Neutrophil (primary cell): ENCODE data around the gene HAUS1.

Source experiments
- H3K27ac ChIP-seq: fragments of 200-600 bp; sonication (generic); 2 replicates; pipeline ENCODE4 v1.5.1; 2016; ENCODE audit warnings: mild to moderate bottlenecking, moderate library complexity
- H3K27me3 ChIP-seq: fragments of 200-600 bp; sonication (generic); 2 replicates; pipeline ENCODE4 v1.6.0; 2016; ENCODE audit warnings: mild to moderate bottlenecking
- H3K36me3 ChIP-seq: fragments of 200-600 bp; sonication (generic); 2 replicates; pipeline ENCODE4 v1.5.1; 2017
- H3K4me1 ChIP-seq, 2 experiments: fragments of 200-600 bp in 1 of 2; sonication (generic) in 1 of 2; 1 replicate in 1 of 2; 2 replicates in 1 of 2; pipeline versions ENCODE4 v1.5.1 to v1.6.1; 2013 to 2016; ENCODE audit warnings: low read depth in 1 of 2, low read length in 1 of 2, mild to moderate bottlenecking in 1 of 2, moderate library complexity in 1 of 2; ENCODE audit not compliant: control insufficient read depth in 1 of 2, insufficient read depth in 1 of 2
- H3K4me3 ChIP-seq, 2 experiments: fragments of 200-600 bp in 1 of 2; sonication (generic) in 1 of 2; 1 replicate in 1 of 2; 2 replicates in 1 of 2; pipeline ENCODE4 v1.5.1; 2013 to 2016; ENCODE audit warnings: low read depth in 1 of 2, low read length in 1 of 2, mild to moderate bottlenecking in 1 of 2, moderate library complexity in 1 of 2
- H3K9me3 ChIP-seq: fragments of 200-600 bp; sonication (generic); 2 replicates; pipeline ENCODE4 v1.5.1; 2016
- TF ChIP-seq, protein P1 (sequence below): fragments of 200-600 bp; sonication (generic); IDR thresholded peaks from 2 replicates; pipeline ENCODE4 v1.5.1; 2016; ENCODE audit warnings: antibody characterized with exemption

The HAUS1 gene, protein sequence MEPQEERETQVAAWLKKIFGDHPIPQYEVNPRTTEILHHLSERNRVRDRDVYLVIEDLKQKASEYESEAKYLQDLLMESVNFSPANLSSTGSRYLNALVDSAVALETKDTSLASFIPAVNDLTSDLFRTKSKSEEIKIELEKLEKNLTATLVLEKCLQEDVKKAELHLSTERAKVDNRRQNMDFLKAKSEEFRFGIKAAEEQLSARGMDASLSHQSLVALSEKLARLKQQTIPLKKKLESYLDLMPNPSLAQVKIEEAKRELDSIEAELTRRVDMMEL

DNA sequence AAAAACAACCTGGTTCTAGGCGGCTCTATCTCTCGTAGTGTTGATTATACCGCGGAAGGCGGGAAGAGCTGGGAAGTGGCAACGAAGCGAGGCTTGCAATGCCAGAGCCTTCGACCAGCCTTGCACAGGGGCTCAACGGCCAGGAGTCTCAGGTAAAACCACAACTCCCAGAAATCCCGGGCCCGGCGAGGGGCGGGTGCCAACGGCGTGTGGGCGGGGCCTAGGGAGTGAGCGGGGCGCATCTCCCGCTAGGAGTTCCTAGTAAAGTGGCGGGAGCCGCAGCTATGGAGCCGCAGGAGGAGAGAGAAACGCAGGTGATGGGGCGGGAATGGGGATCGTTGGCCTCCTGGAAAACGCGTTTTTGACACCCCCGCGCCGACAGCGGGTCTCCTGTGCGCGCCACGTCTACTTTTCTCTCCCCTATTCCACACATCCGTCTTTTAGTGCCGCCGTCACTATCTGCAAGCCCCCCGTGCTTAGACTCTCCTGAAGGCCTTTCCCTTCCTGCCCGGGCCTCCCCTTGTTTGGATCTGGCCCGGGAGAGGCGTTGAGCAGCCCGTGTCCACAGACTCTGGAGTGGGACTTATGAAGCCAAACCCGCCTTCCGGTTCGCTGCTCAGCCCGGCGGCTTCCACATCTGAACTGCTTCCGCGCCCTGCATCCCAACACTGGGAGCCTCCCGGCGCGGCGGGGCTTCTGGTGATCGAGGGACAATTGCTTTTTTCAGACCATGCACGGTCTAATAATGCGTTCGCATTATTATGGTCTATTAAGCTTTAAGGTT, at the start of gene HAUS1:
HAUS1 (plus strand) TSS at position 258 of the 784 bp plus-strand sequence; CDS start at position 285, 27 bp downstream.
- Histone ChIP-seq H3K27ac (peak within 1 kb of the TSS; percentile 26), H3K27me3 (no peaks in the 10 kb centered on the region), H3K36me3 (no peaks in the 10 kb centered on the region), H3K9me3 (no peaks in the 10 kb centered on the region), H3K4me3 (peak within 1 kb of the TSS; percentile 88 to 93), H3K4me1 (peaks cover 8 to 12% of the 10 kb centered on the region in 2 experiments)
- TF ChIP-seq, protein P1, sequence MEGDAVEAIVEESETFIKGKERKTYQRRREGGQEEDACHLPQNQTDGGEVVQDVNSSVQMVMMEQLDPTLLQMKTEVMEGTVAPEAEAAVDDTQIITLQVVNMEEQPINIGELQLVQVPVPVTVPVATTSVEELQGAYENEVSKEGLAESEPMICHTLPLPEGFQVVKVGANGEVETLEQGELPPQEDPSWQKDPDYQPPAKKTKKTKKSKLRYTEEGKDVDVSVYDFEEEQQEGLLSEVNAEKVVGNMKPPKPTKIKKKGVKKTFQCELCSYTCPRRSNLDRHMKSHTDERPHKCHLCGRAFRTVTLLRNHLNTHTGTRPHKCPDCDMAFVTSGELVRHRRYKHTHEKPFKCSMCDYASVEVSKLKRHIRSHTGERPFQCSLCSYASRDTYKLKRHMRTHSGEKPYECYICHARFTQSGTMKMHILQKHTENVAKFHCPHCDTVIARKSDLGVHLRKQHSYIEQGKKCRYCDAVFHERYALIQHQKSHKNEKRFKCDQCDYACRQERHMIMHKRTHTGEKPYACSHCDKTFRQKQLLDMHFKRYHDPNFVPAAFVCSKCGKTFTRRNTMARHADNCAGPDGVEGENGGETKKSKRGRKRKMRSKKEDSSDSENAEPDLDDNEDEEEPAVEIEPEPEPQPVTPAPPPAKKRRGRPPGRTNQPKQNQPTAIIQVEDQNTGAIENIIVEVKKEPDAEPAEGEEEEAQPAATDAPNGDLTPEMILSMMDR = no peak

DNA sequence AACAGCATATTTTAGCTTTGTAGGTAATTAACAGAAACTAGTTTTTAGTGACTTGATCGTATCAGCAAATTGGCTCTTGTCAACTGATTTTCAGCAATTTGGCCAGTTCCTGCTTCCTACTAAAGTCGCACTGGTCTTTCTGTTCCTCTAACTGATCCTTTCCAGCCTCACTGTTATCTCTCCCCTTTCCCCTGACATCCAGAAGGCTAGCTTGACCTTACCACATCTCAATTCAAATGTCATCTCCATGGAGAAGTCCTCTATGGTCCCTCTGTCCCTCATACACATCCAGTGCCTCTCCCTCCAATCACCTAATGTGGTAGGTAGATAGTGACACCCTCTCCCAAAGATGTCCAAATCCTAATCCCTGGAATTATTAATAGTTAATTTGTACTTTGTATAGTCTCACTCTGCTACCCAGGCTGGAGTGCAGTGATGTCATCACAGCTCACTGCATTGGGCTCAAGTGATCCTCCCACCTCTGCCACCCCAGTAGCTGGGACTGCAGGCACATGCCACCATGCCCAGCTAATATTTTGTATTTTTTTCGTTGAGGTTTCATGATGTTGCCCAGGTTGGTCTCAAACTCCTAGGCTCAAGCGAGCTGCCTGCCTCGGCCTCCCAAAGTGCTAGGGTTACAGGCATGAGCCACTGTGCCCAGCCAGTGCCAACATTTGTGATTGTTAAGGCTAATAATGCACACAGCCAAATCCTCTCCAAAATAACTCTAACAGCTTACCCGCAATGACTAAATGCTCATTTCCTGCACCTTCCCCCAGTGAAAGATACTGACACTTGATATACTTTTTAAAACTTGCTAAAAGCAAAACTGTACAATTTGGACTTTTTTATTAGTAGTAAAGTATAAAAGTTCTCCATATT, 49.0 kb upstream of the HAUS1 start:
- TF ChIP-seq, protein P1 = no peak
- H3K4me3 ChIP-seq = no peak overlapping the region
- H3K9me3 ChIP-seq = no peaks in the 10 kb centered on the region
- peaks cover 30 to 39% of the 10 kb centered on the region in 2 experiments for H3K4me1 ChIP-seq
- no peaks in the 10 kb centered on the region for H3K36me3 ChIP-seq
- no peaks in the 10 kb centered on the region for H3K27me3 ChIP-seq
- peak overlapping the region; percentile 63 for H3K27ac ChIP-seq

DNA sequence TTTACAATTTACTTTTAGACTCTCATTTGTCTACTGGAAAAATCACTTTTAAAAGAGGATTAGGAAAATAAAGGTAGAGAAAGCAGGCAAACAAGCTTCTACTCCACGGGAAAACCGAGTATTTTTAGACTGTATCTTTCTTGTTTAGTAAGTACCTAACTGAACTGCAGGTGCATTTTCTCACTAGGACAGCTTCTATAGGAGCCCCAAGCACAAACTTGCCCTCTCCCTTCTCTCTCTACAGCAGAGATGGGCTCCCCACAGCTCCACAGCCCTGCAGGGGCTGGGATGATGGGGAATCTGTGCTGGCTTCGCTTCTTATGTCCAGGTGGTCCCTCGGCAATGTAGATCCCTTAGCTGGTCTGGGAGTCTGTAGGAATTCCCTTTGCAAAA, 48.4 kb upstream of the HAUS1 start:
- TF ChIP-seq, protein P1 = no peak
- Histone ChIP-seq H3K27ac (peak overlapping the region; percentile 63), H3K36me3 (no peaks in the 10 kb centered on the region), H3K4me1 (peaks cover 37 to 45% of the 10 kb centered on the region in 2 experiments), H3K9me3 (no peaks in the 10 kb centered on the region), H3K27me3 (no peaks in the 10 kb centered on the region), H3K4me3 (no peak overlapping the region)

DNA sequence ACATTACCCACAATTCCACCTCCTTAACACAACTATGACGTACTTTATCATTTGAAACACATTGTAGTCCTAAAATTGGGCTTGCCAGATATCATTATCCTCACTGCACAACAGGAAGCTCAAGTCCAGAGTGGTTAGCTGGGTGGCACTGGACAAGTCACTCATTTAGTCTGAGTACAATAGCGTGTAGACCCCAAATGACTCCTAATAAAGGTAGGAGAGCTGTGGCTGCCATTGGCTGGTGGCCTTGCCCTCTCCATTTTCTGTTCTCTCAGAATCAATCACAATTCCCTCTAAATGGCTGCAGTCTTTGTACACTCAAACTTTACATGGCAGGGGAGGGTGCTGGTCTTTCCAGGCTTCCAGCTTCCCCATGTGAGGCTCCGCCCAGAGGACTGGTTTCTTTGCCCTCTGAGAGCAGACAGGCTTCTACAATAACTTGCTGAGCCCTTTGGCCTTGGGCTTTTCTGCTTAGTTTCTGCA, 43.8 kb upstream of the HAUS1 start:
- H3K4me1 ChIP-seq = peaks cover 41 to 46% of the 10 kb centered on the region in 2 experiments
- no peak overlapping the region for H3K4me3 ChIP-seq
- no peaks in the 10 kb centered on the region for H3K27me3 ChIP-seq
- no peaks in the 10 kb centered on the region for H3K36me3 ChIP-seq
- TF ChIP-seq, protein P1 = no peak
- H3K27ac ChIP-seq = peak overlapping the region; percentile 58
- H3K9me3 ChIP-seq = no peaks in the 10 kb centered on the region

DNA sequence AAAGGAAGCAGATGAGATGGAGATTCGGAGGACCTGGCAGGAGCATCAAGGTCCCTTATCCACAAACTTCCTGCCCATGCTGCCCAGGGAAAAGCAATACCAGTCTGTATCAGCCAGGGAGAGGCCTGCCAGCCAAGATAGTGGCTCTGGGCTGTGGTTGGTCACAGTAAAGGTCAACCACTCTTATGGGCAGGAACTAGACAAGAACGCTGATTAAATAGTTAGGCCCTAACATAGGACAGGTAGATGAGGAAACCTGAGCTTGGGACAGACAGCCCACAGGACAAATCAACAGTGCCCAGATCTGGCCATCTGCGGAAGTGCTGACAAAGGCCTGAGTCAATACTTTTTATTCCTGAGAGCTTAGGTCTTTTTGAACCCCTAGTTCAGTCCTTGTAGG, 42.8 kb upstream of the HAUS1 start:
- H3K4me3 ChIP-seq = no peak overlapping the region
- TF ChIP-seq, protein P1 = no peak
- peaks cover 37 to 38% of the 10 kb centered on the region in 2 experiments for H3K4me1 ChIP-seq
- peaks cover 4% of the 10 kb centered on the region for H3K36me3 ChIP-seq
- peak overlapping the region; percentile 54 for H3K27ac ChIP-seq
- no peaks in the 10 kb centered on the region for H3K9me3 ChIP-seq
- no peaks in the 10 kb centered on the region for H3K27me3 ChIP-seq
